ENCODE results near the gene BTBD9. TPM values are rescaled to one million over a fixed set of nuclear protein-coding genes. Genes with fewer than 3 reads are reported as not detected.
A peak's percentile ranks its signal among the peaks of the same experiment; 100 is the strongest.
"Not testable (repeated sequence)": the region's sequence is repeated elsewhere in the genome, so short reads cannot be mapped to it uniquely, and the experiment has no call there.

The BTBD9 gene
- total RNA-seq, 2 donors from 2014 or later = 30.1 to 45.8 TPM

- no peaks in the 10 kb centered on the region for H3K36me3 ChIP-seq
- TF ChIP-seq CTCF (IDR thresholded peaks at IDR 0.05) = no peak
- peaks cover 1 to 3% of the 10 kb centered on the region in 2 donors for H3K4me1 ChIP-seq (ENCODE audit: control insufficient read depth in 1 of 2, low read depth in 2 of 2)
- H3K27me3 ChIP-seq (replicated peaks; ENCODE audit: insufficient read depth) = no peaks in the 10 kb centered on the region
- no peaks in the 10 kb centered on the region for H3K9me3 ChIP-seq
- ATAC-seq (ENCODE audit: insufficient number of reproducible peaks, low FRiP score, low read depth) = no peak
- H3K27ac ChIP-seq = no peak overlapping the region
- H3K4me3 ChIP-seq = no peak overlapping the region
- DNase-seq (ENCODE audit: low spot score) = no peak
Observed at GRCh38 chr6:38136547-38136946, 503.2 kb downstream of the BTBD9 start.

DNA sequence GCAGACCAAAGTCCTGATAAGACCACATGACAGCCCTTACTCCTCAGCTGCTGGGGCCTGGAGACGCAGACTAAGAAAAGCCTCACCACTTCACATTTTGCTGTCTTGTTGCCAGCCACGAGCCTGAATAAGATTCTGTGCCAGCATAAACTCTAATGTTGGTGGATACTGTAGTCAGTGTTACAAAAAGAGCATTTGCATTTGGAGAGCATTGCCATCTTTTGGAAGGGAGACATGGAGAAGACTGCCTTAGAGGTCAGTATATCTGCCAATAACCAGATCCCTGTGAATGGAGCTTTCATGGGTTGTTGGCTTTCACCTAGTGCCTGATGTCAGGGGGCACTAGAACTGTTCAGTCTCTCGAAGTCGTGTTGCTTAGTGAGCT lies 505.0 kb downstream of the BTBD9 start:
- ATAC-seq (ENCODE audit: insufficient number of reproducible peaks, low FRiP score, low read depth) = no peak
- Histone ChIP-seq H3K9me3 (no peaks in the 10 kb centered on the region), H3K4me3 (no peak overlapping the region), H3K36me3 (no peaks in the 10 kb centered on the region), H3K27me3 (replicated peaks; ENCODE audit: insufficient read depth) (no peaks in the 10 kb centered on the region), H3K4me1 (ENCODE audit: control insufficient read depth in 1 of 2, low read depth in 2 of 2) (peaks cover 5 to 9% of the 10 kb centered on the region in 2 donors), H3K27ac (no peak overlapping the region)
- TF ChIP-seq CTCF (IDR thresholded peaks at IDR 0.05) = no peak
- DNase-seq (ENCODE audit: low spot score) = no peak

GRCh38 chr6:38133932-38134703 lies 505.6 kb downstream of the BTBD9 start:
- ATAC-seq (ENCODE audit: insufficient number of reproducible peaks, low FRiP score, low read depth) = no peak

GRCh38 chr6:38131527-38131965 lies 508.2 kb downstream of the BTBD9 start:
- Histone ChIP-seq H3K9me3 (no peaks in the 10 kb centered on the region), H3K36me3 (no peaks in the 10 kb centered on the region), H3K27ac (no peak overlapping the region), H3K27me3 (replicated peaks; ENCODE audit: insufficient read depth) (no peaks in the 10 kb centered on the region), H3K4me3 (no peak overlapping the region), H3K4me1 (ENCODE audit: control insufficient read depth in 1 of 2, low read depth in 2 of 2) (peaks cover 5 to 9% of the 10 kb centered on the region in 2 donors)
- no peak for TF ChIP-seq CTCF (IDR thresholded peaks at IDR 0.05)
- ATAC-seq (ENCODE audit: insufficient number of reproducible peaks, low FRiP score, low read depth) (peak; percentile 28), DNase-seq (ENCODE audit: low spot score) (no peak)

More at GRCh38 chr6:38133932-38134703, 505.6 kb downstream of the BTBD9 start:
- no peak for TF ChIP-seq CTCF (IDR thresholded peaks at IDR 0.05)
- H3K27ac ChIP-seq = no peak overlapping the region
- peaks cover 5 to 9% of the 10 kb centered on the region in 2 donors for H3K4me1 ChIP-seq (ENCODE audit: control insufficient read depth in 1 of 2, low read depth in 2 of 2)
- no peak overlapping the region for H3K4me3 ChIP-seq
- H3K27me3 ChIP-seq (replicated peaks; ENCODE audit: insufficient read depth) = no peaks in the 10 kb centered on the region
- H3K9me3 ChIP-seq = no peaks in the 10 kb centered on the region
- no peaks in the 10 kb centered on the region for H3K36me3 ChIP-seq
- no peak for DNase-seq (ENCODE audit: low spot score)

DNA sequence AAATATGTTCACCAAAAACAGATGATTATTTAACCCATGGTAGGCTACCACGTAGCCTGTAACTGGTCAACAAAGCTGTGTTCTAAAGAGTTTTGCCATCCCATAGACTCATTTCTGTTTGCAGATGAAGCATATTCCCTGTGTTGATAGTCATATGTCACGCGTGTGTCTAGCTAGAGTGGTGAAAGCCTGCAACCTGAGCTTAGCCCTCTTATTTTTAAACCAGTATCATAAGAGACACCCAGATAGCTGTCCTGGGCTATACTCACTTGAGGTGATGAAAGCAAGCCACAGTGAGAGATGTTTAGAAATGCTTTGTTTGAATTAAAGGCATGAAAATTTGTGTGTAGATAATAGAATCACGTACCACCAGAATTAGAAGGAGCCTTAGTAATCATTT lies 512.4 kb downstream of the BTBD9 start:
- no peak for TF ChIP-seq CTCF (IDR thresholded peaks at IDR 0.05)

DNA sequence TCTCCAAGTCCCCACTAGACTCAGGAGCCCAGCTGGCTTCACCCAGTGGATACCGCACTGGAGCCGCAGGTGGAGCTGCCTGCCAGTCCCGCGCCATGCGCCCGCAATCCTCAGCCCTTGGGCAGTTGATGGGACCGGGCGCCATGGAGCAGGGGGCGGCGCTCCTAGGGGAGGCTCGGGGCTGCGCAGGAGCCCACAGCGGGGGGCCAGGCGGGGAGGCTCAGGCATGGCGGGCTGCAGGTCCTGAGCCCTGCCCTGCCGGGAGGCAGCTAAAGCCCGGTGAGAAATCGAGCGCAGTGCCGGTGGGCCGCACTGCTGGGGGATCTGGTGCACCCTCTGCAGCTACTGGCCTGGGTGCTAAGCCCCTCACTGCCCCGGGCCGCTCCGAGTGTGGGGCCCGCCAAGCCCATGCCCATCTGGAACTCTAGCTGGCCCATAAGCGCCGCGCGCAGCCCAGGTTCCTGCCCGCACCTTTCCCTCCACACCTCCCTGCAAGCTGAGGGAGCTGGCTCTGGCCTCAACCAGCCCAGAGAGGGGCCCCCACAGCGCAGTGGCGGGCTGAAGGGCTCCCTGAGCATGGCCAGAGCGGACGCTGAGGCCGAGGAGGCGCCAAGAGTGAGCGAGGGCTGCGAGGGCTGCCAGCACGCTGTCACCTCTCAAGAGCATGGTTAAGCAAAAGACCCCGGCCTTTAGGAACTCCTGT lies 515.4 kb downstream of the BTBD9 start:
- not testable (repeated sequence) for H3K27me3 ChIP-seq (replicated peaks; ENCODE audit: insufficient read depth); H3K4me3 ChIP-seq; DNase-seq (ENCODE audit: low spot score); H3K9me3 ChIP-seq; ATAC-seq (ENCODE audit: insufficient number of reproducible peaks, low FRiP score, low read depth); H3K27ac ChIP-seq; H3K4me1 ChIP-seq (ENCODE audit: control insufficient read depth in 1 of 2, low read depth in 2 of 2)
- H3K36me3 ChIP-seq = peaks cover 10% of the 10 kb centered on the region

More for the DNA sequence above, 512.4 kb downstream of the BTBD9 start:
- Histone ChIP-seq H3K27me3 (replicated peaks; ENCODE audit: insufficient read depth) (no peaks in the 10 kb centered on the region), H3K9me3 (no peaks in the 10 kb centered on the region), H3K27ac (no peak overlapping the region), H3K4me1 (ENCODE audit: control insufficient read depth in 1 of 2, low read depth in 2 of 2) (peaks cover 5 to 9% of the 10 kb centered on the region in 2 donors), H3K36me3 (peaks cover 10% of the 10 kb centered on the region), H3K4me3 (no peak overlapping the region)
- ATAC-seq (ENCODE audit: insufficient number of reproducible peaks, low FRiP score, low read depth) = no peak
- no peak for DNase-seq (ENCODE audit: low spot score)

All from thoracic aorta (tissue), 2 donors.